A673 (cell line): Measurements from ENCODE around the gene RAPGEF2. TPM values are rescaled to one million over a fixed set of nuclear protein-coding genes. Genes with fewer than 3 reads are reported as not detected.

Source experiments
- BruUV-seq: library from RNA; stranded (reverse); fragments of 400-500 nt; replicated peaks from 2 replicates; lab custom pipeline; 2021; lab: Mats Ljungman, UMichigan
- CTCF ChIA-PET: fragments of 300-600 bp; sonication (Branson Sonifier 250); formaldehyde crosslinking; loops from one replicate; lab custom pipeline; 2022; ENCODE audit warnings: antibody characterized with exemption; lab: Charles Lee
- POLR2A ChIA-PET: fragments of 300-600 bp; sonication (Branson Sonifier 250); formaldehyde crosslinking; loops from one replicate; lab custom pipeline; 2022; ENCODE audit warnings: antibody characterized with exemption; ENCODE audit not compliant: low non-redundant PET; lab: Charles Lee
- DNase-seq: peaks from one replicate; pipeline ENCODE4 v3.0.0-alpha.2; 2015; ENCODE audit warnings: low spot score
- H3K27ac ChIP-seq: fragments of 200-600 bp; sonication (generic); 2 replicates; pipeline ENCODE4 v1.5.1; 2016; ENCODE audit warnings: mixed run types, low read depth, mild to moderate bottlenecking, mixed read lengths, antibody characterized with exemption, low read length; ENCODE audit not compliant: poor library complexity, severe bottlenecking
- H3K27me3 ChIP-seq: fragments of 200-600 bp; sonication (generic); replicated peaks from 2 replicates; pipeline ENCODE4 v1.6.1; 2017; ENCODE audit warnings: mixed run types, low read depth, mild to moderate bottlenecking, mixed read lengths, antibody characterized with exemption, low read length; ENCODE audit not compliant: insufficient read depth, poor library complexity
- H3K36me3 ChIP-seq: fragments of 200-600 bp; sonication (generic); 2 replicates; pipeline ENCODE4 v1.6.1; 2016; ENCODE audit warnings: mixed run types, mild to moderate bottlenecking, mixed read lengths, antibody characterized with exemption, low read length; ENCODE audit not compliant: insufficient read depth, poor library complexity, severe bottlenecking
- H3K4me1 ChIP-seq: fragments of 200-600 bp; sonication (generic); 2 replicates; pipeline ENCODE4 v1.6.1; 2017; ENCODE audit warnings: mixed run types, mild to moderate bottlenecking, mixed read lengths, antibody characterized with exemption, low read length; ENCODE audit not compliant: insufficient read depth, poor library complexity, severe bottlenecking
- H3K4me3 ChIP-seq: fragments of 200-600 bp; sonication (generic); 2 replicates; pipeline ENCODE4 v1.5.1; 2016; ENCODE audit warnings: low read depth, mixed run types, mild to moderate bottlenecking, mixed read lengths, low read length; ENCODE audit not compliant: poor library complexity, severe bottlenecking
- H3K9me3 ChIP-seq: fragments of 200-600 bp; sonication (generic); 2 replicates; pipeline ENCODE4 v1.6.1; 2016; ENCODE audit warnings: mixed run types, low read depth, mild to moderate bottlenecking, mixed read lengths, antibody characterized with exemption, low read length; ENCODE audit not compliant: poor library complexity, severe bottlenecking
- CTCF ChIP-seq: fragments of 300-800, 200-600 bp; sonication (generic); conservative IDR thresholded peaks from 2 replicates; pipeline ENCODE4 v1.5.1; 2017; ENCODE audit warnings: low read depth, mild to moderate bottlenecking, antibody characterized with exemption, low read length, moderate library complexity, mixed read lengths
- EZH2 ChIP-seq: fragments of 200-600 bp; sonication (generic); IDR thresholded peaks from 2 replicates; pipeline ENCODE4 v1.6.1; 2017; ENCODE audit warnings: borderline replicate concordance, low read depth, mild to moderate bottlenecking, mixed read lengths, antibody characterized with exemption, low read length; ENCODE audit not compliant: poor library complexity, severe bottlenecking
- intact Hi-C: fragments of 100-400 bp; cut with micrococcal nuclease; formaldehyde crosslinking; loops from one replicate; pipeline ENCODE4 v1.10.0; 2022; ENCODE audit not compliant: unreplicated experiment
- total RNA-seq: library from RNA; stranded (reverse); gene quantifications from 2 replicates; pipeline ENCODE4 v1.2.3, GENCODE V29; 2021

RAPGEF2 gene
- total RNA-seq, 1 experiment from 2014 or later: 31.9 TPM

- POLR2A ChIA-PET: interaction anchor here (0.7 kb wide), 1 partner anchor 275 kb away, joined by 3 read pairs; no protein-coding TSS in a partner anchor
- TF ChIP-seq CTCF (peak; percentile 73), EZH2 (no peak)
- Histone ChIP-seq H3K4me3 (no peak overlapping the region), H3K9me3 (no peaks in the 10 kb centered on the region), H3K36me3 (no peaks in the 10 kb centered on the region), H3K27me3 (no peaks in the 10 kb centered on the region), H3K4me1 (no peaks in the 10 kb centered on the region), H3K27ac (no peak overlapping the region)
- CTCF ChIA-PET: interaction anchor here (0.6 to 1.7 kb wide), 3 partner anchors 15 to 675 kb away, joined by 3 to 6 read pairs (median 4); no protein-coding TSS in a partner anchor
- no TSS peak for BruUV-seq
- intact Hi-C loops: no loop called here
- DNase-seq: peak; percentile 86
These were observed 89.1 kb downstream of the RAPGEF2 start for GRCh38 chr4:159191989-159192388.

GRCh38 chr4:159193046-159193620 is 90.3 kb downstream of the RAPGEF2 start:
- BruUV-seq: no TSS peak
- CTCF ChIA-PET: interaction anchor here (1.6 kb wide), 1 partner anchor 16 kb away, joined by 4 read pairs; no protein-coding TSS in a partner anchor
- intact Hi-C loops: no loop called here

GRCh38 chr4:159195361-159195769 is 92.5 kb downstream of the RAPGEF2 start:
- H3K4me3 ChIP-seq: no peak overlapping the region
- H3K9me3 ChIP-seq: no peaks in the 10 kb centered on the region
- ChIA-PET CTCF (no interaction called here), POLR2A (no interaction called here)
- TF ChIP-seq CTCF (no peak), EZH2 (no peak)
- no TSS peak for BruUV-seq
- no peak for DNase-seq
- H3K27me3 ChIP-seq: no peaks in the 10 kb centered on the region
- H3K4me1 ChIP-seq: no peaks in the 10 kb centered on the region
- H3K27ac ChIP-seq: no peak overlapping the region
- intact Hi-C loops: no loop called here
- H3K36me3 ChIP-seq: no peaks in the 10 kb centered on the region

More at GRCh38 chr4:159193046-159193620, 90.3 kb downstream of the RAPGEF2 start:
- Histone ChIP-seq H3K27me3 (no peaks in the 10 kb centered on the region), H3K36me3 (no peaks in the 10 kb centered on the region), H3K4me1 (no peaks in the 10 kb centered on the region), H3K4me3 (no peak overlapping the region), H3K9me3 (no peaks in the 10 kb centered on the region), H3K27ac (no peak overlapping the region)
- TF ChIP-seq CTCF (no peak), EZH2 (no peak)
- POLR2A ChIA-PET: no interaction called here
- no peak for DNase-seq
